Panc1 (cell line): ENCODE results near the gene ZNF431. TPM values are rescaled to one million over a fixed set of nuclear protein-coding genes. Genes with fewer than 3 reads are reported as not detected.

Experiments
- ATAC-seq: fragments of 200-7000 bp; cut with Tn5 transposase; 2 replicates; pipeline ENCODE4 v1.9.1; 2020; ENCODE audit warnings: mild to moderate bottlenecking, moderate library complexity
- BruUV-seq: library from RNA; stranded (reverse); fragments of 400-500 nt; replicated peaks from 2 replicates; lab custom pipeline; 2021; lab: Mats Ljungman, UMichigan
- CTCF ChIA-PET: fragments of 300-600 bp; sonication (Branson Sonifier 250); formaldehyde crosslinking; loops from one replicate; lab custom pipeline; 2022; ENCODE audit warnings: antibody characterized with exemption; lab: Charles Lee
- POLR2A ChIA-PET: fragments of 300-600 bp; sonication (Branson Sonifier 250); formaldehyde crosslinking; loops from one replicate; lab custom pipeline; 2022; ENCODE audit warnings: antibody characterized with exemption; lab: Charles Lee
- DNase-seq: peaks from one replicate; pipeline ENCODE4 v3.0.0-alpha.2; 2010; ENCODE audit warnings: low read depth, low spot score
- H3K27ac ChIP-seq: 2 replicates; pipeline ENCODE4 v1.5.1; 2011; ENCODE audit warnings: mild to moderate bottlenecking, low read length, inconsistent platforms
- H3K27me3 ChIP-seq: fragments of 200-500 bp; sonication (Bioruptor generic); 2 replicates; pipeline ENCODE4 v1.6.0; 2014; ENCODE audit warnings: low read length, inconsistent platforms; ENCODE audit not compliant: control insufficient read depth, insufficient read depth
- H3K36me3 ChIP-seq: fragments of 200-500 bp; sonication (Bioruptor generic); 2 replicates; pipeline ENCODE4 v1.5.1; 2014; ENCODE audit warnings: inconsistent platforms, mild to moderate bottlenecking, low read length, moderate library complexity; ENCODE audit not compliant: control insufficient read depth, insufficient read depth
- H3K4me1 ChIP-seq: 2 replicates; pipeline ENCODE4 v1.5.1; 2011; ENCODE audit warnings: inconsistent platforms, mild to moderate bottlenecking, low read length, moderate library complexity; ENCODE audit not compliant: control insufficient read depth, insufficient read depth
- H3K4me3 ChIP-seq, 2 experiments: 2 replicates each; pipeline ENCODE4 v1.5.1; 2011 to 2012; ENCODE audit warnings: low read depth in 2 of 2, low read length in 2 of 2, mild to moderate bottlenecking in 2 of 2, inconsistent platforms in 1 of 2, moderate library complexity in 1 of 2
- H3K9me3 ChIP-seq: fragments of 200-500 bp; sonication (Bioruptor generic); 2 replicates; pipeline ENCODE4 v1.5.1; 2014; ENCODE audit warnings: low read depth, mild to moderate bottlenecking, inconsistent platforms, low read length, moderate library complexity; ENCODE audit not compliant: control insufficient read depth, insufficient read depth
- CTCF ChIP-seq: fragments of 450-650 bp; IDR thresholded peaks from 2 replicates; pipeline ENCODE4 v1.5.1; 2017; ENCODE audit warnings: mild to moderate bottlenecking
- POLR2AphosphoS5 ChIP-seq: IDR thresholded peaks from 2 replicates; pipeline ENCODE4 v1.6.1; 2012; ENCODE audit warnings: mild to moderate bottlenecking, low read depth, low read length, moderate library complexity
- REST ChIP-seq, 2 experiments: IDR thresholded peaks; 2 replicates each; pipeline ENCODE4 v1.6.1; 2011 to 2012; ENCODE audit warnings: low read depth in 2 of 2, control low read depth in 1 of 2, low read length in 1 of 2, mild to moderate bottlenecking in 1 of 2, moderate library complexity in 1 of 2; ENCODE audit not compliant: insufficient read depth in 1 of 2
- SIN3A ChIP-seq: IDR thresholded peaks from 2 replicates; pipeline ENCODE4 v1.6.1; 2012; ENCODE audit warnings: low read depth, mild to moderate bottlenecking, low read length, moderate library complexity, borderline replicate concordance; ENCODE audit not compliant: insufficient read depth
- TCF7L2 ChIP-seq: IDR thresholded peaks from 2 replicates; pipeline ENCODE4 v1.6.1; 2011; ENCODE audit warnings: mild to moderate bottlenecking, low read depth, low read length, inconsistent platforms
- in situ Hi-C: cut with HindIII; loops from 2 replicates; pipeline ENCODE4 v1.10.0; 2016; ENCODE audit warnings: low sequenced_read_pairs, low pct_unique_long_range_greater_than_20kb
- intact Hi-C: fragments of 100-400 bp; cut with micrococcal nuclease; formaldehyde crosslinking; loops from one replicate; pipeline ENCODE4 v1.10.0; 2022; ENCODE audit not compliant: unreplicated experiment
- total RNA-seq: library from RNA; stranded (reverse); gene quantifications from one replicate; pipeline ENCODE4 v1.2.1, GENCODE V29; 2021; ENCODE audit not compliant: unreplicated experiment

ZNF431 gene
- total RNA-seq, 1 experiment from 2014 or later = 10.8 TPM

- ATAC-seq (peak; percentile 77; the same call in 1 of the 2 replicates), DNase-seq (peak; percentile 22)
- H3K4me1 ChIP-seq = no peaks in the 10 kb centered on the region
- ChIA-PET CTCF (interaction anchor here (0.5 to 0.6 kb wide), 2 partner anchors 277 to 836 kb away, joined by 3 to 5 read pairs; no protein-coding TSS in a partner anchor), POLR2A (no interaction called here)
- no peak overlapping the region for H3K27ac ChIP-seq
- no peaks in the 10 kb centered on the region for H3K9me3 ChIP-seq
- no TSS peak for BruUV-seq
- intact Hi-C loops (loop anchor here (10.0 kb wide), 1 partner anchor 262 kb away; no protein-coding TSS in a partner anchor), in situ Hi-C loops (no loop called here)
- no peaks in the 10 kb centered on the region for H3K27me3 ChIP-seq
- no peak overlapping the region for H3K4me3 ChIP-seq
- no peaks in the 10 kb centered on the region for H3K36me3 ChIP-seq
- TF ChIP-seq REST (IDR thresholded peaks at IDR 0.05; ENCODE audit: insufficient read depth in 1 of 2, low read depth in 2 of 2, low read length in 1 of 2) (no peak), TCF7L2 (no peak), CTCF (peak; percentile 84), POLR2AphosphoS5 (no peak), SIN3A (no peak)
Measured at GRCh38 chr19:21202865-21203494, 61.1 kb downstream of the ZNF431 start.

DNA sequence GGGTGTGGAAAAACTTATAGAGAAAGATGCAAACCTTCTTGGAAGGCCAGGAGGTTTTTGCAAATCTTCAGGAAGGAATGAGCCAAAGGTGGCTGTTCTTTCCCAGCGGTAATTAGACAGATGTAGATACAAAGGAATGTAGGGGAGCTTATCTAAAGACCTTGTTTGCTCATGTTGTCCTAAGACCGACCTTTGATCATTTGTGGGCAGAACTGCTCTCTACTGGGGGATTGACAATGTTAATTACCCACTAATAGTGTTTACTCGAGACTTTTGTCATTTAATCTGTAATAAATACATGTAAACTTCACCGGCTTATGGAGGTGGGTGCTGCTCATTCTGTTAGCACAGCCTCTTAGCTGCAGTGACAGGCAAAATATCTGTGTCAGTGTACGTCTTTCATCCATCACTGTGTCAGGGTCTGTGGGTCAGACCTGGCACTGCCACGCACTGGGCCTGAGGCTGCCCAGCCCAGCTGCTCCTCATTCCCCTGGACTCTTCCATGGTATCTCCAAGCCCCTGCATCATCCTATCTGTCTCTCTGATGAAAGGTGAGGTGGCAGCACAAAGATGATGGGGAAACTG, 68.3 kb downstream of the ZNF431 start:
- no peak overlapping the region for H3K27ac ChIP-seq
- H3K27me3 ChIP-seq = no peaks in the 10 kb centered on the region
- H3K36me3 ChIP-seq = no peaks in the 10 kb centered on the region
- H3K9me3 ChIP-seq = no peaks in the 10 kb centered on the region
- ATAC-seq (no peak), DNase-seq (no peak)
- CTCF ChIA-PET = no interaction called here
- BruUV-seq = no TSS peak
- in situ Hi-C loops = no loop called here
- POLR2A ChIA-PET = no interaction called here
- H3K4me1 ChIP-seq = no peaks in the 10 kb centered on the region
- no peak for TF ChIP-seq REST (IDR thresholded peaks at IDR 0.05; ENCODE audit: insufficient read depth in 1 of 2, low read depth in 2 of 2, low read length in 1 of 2)
- no peak for TF ChIP-seq POLR2AphosphoS5
- TF ChIP-seq TCF7L2 = no peak
- no peak for TF ChIP-seq CTCF
- no peak for TF ChIP-seq SIN3A
- H3K4me3 ChIP-seq = no peak overlapping the region
- intact Hi-C loops = no loop called here
